ENCODE data around the gene CTAGE1.

The CTAGE1 gene

GRCh38 chr18:22417496-22418188 is at the start of gene CTAGE1:
Gene CTAGE1, minus strand, starts transcription at chr18:22417915. Its CDS starts 104 bp downstream, at chr18:22417811.
- H3K9ac ChIP-seq (ENCODE audit: low read length), result no peak within 1 kb of the TSS

DNA sequence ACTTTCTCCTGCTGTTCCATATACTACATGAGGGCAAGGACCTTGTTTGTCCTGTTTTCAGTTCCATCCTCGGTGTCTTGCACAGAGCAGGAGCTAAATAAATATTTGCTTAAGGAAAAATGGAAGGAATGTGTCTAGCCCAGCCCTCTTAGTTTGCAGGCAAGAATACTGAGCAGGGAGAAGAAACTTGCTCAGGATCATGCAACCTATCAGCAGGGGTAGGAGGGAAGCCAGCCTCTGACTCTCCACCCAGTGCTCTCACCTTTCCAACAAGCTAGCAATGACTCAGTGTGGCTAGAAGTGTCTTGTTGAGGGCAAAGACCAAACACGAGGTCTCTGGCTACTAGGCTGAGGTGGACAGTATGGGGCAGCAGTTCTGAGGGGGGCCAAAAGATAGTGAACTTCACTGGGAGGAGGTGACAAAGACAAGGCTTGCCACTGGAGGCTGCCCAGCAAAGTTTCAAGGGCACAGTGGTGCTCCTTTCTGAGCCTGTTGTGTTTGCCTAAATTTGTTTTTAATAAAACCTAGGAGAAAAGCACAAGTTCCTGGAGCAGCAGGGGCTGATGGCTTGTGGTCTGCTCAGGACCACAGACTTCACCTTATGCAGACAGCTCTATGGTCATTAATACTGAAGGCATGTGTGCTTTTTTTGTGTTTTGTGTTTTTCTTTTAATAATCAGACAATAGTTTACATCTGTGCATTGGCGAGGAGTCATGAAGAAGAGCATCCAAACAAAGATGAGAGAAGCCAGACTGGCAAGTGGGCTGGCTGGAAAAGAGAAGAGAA is 49.1 kb upstream of the CTAGE1 start:
- Histone ChIP-seq H3K27ac (ENCODE audit: low read depth, low read length) (no peak overlapping the region), H3K27me3 (ENCODE audit: control insufficient read depth in 1 of 2, insufficient read depth in 2 of 2, low read length in 2 of 2) (no peaks in the 10 kb centered on the region), H3K9me3 (ENCODE audit: low read length) (no peaks in the 10 kb centered on the region), H3K9ac (ENCODE audit: low read length) (no peak overlapping the region), H3K4me3 (ENCODE audit: low read depth in 1 of 2, low read length in 2 of 2) (peak overlapping the region in 1 of 2 donors; percentile 25), H3K36me3 (ENCODE audit: insufficient read depth, low read length) (no peaks in the 10 kb centered on the region), H3K4me1 (ENCODE audit: insufficient read depth, low read length) (peaks cover 39% of the 10 kb centered on the region)

More at GRCh38 chr18:22417496-22418188, at the start of gene CTAGE1:
- Histone ChIP-seq H3K27me3 (ENCODE audit: control insufficient read depth in 1 of 2, insufficient read depth in 2 of 2, low read length in 2 of 2) (no peaks in the 10 kb centered on the region), H3K4me1 (ENCODE audit: insufficient read depth, low read length) (no peaks in the 10 kb centered on the region), H3K36me3 (ENCODE audit: insufficient read depth, low read length) (no peaks in the 10 kb centered on the region), H3K27ac (ENCODE audit: low read depth, low read length) (no peak within 1 kb of the TSS), H3K9me3 (ENCODE audit: low read length) (no peaks in the 10 kb centered on the region), H3K4me3 (ENCODE audit: low read depth in 1 of 2, low read length in 2 of 2) (no peak within 1 kb of the TSS)

DNA sequence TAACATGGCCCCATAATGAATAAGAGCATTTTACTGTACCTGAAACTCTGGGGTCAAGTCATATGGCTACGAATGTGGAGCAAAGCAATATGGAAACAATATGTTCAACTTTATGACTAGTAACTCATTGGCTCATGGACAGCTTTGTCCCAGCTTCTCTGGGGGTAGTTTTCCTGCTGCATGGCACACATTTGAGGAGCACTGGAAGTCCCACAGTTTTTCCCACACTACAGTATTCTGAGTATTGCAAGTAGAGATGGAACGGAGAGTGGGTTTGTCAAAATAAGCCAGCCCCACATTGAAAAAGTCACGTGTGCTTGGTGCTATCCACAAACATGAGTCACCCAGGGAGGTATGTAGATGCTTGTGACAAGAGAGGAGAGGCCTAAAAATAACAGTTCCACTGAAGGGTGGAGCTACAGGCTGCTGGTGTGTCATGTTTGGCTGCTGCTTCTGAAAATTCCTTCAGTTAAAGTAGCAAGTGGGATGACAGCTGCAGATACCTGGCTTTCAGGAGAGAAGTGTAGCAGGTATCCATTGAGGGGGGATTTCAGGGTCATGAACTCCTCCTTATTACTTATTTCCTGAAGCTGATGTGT is 48.2 kb upstream of the CTAGE1 start:
- no peaks in the 10 kb centered on the region for H3K9me3 ChIP-seq (ENCODE audit: low read length)
- no peaks in the 10 kb centered on the region for H3K36me3 ChIP-seq (ENCODE audit: insufficient read depth, low read length)
- no peaks in the 10 kb centered on the region for H3K27me3 ChIP-seq (ENCODE audit: control insufficient read depth in 1 of 2, insufficient read depth in 2 of 2, low read length in 2 of 2)
- H3K4me3 ChIP-seq (ENCODE audit: low read depth in 1 of 2, low read length in 2 of 2), result peak overlapping the region in 1 of 2 donors; percentile 25
- no peak overlapping the region for H3K27ac ChIP-seq (ENCODE audit: low read depth, low read length)
- no peak overlapping the region for H3K9ac ChIP-seq (ENCODE audit: low read length)
- H3K4me1 ChIP-seq (ENCODE audit: insufficient read depth, low read length), result peaks cover 33% of the 10 kb centered on the region

- Histone ChIP-seq H3K27me3 (ENCODE audit: control insufficient read depth in 1 of 2, insufficient read depth in 2 of 2, low read length in 2 of 2) (no peaks in the 10 kb centered on the region), H3K27ac (ENCODE audit: low read depth, low read length) (no peak overlapping the region)
Observed at GRCh38 chr18:22463076-22463475, 45.4 kb upstream of the CTAGE1 start.

DNA sequence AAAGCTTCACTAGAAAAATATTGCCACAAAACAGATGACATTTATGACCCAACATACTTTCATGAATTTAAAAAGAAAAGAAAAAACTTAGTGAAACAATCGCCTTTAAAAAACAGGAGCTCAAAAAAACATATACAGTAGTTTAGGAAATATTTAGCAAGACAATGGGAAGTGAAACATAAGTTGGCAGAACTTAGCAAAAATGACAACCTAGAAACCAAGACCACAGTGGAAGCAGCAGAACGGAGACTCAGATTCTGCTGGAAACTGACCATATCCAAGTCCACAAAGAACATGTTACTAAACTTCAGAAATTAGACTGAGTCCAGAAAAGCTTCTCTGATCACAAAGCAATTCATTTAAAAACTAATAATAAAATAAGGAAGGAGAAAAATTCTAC is 41.8 kb upstream of the CTAGE1 start:
- Histone ChIP-seq H3K4me3 (ENCODE audit: low read depth in 1 of 2, low read length in 2 of 2) (no peak overlapping the region), H3K27me3 (ENCODE audit: control insufficient read depth in 1 of 2, insufficient read depth in 2 of 2, low read length in 2 of 2) (no peaks in the 10 kb centered on the region), H3K9me3 (ENCODE audit: low read length) (no peaks in the 10 kb centered on the region), H3K4me1 (ENCODE audit: insufficient read depth, low read length) (no peaks in the 10 kb centered on the region), H3K36me3 (ENCODE audit: insufficient read depth, low read length) (no peaks in the 10 kb centered on the region), H3K27ac (ENCODE audit: low read depth, low read length) (no peak overlapping the region), H3K9ac (ENCODE audit: low read length) (no peak overlapping the region)

More at GRCh38 chr18:22463076-22463475, 45.4 kb upstream of the CTAGE1 start:
- peaks cover 20% of the 10 kb centered on the region for H3K4me1 ChIP-seq (ENCODE audit: insufficient read depth, low read length)
- no peaks in the 10 kb centered on the region for H3K9me3 ChIP-seq (ENCODE audit: low read length)
- H3K36me3 ChIP-seq (ENCODE audit: insufficient read depth, low read length), result no peaks in the 10 kb centered on the region
- no peak overlapping the region for H3K9ac ChIP-seq (ENCODE audit: low read length)
- no peak overlapping the region for H3K4me3 ChIP-seq (ENCODE audit: low read depth in 1 of 2, low read length in 2 of 2)

DNA sequence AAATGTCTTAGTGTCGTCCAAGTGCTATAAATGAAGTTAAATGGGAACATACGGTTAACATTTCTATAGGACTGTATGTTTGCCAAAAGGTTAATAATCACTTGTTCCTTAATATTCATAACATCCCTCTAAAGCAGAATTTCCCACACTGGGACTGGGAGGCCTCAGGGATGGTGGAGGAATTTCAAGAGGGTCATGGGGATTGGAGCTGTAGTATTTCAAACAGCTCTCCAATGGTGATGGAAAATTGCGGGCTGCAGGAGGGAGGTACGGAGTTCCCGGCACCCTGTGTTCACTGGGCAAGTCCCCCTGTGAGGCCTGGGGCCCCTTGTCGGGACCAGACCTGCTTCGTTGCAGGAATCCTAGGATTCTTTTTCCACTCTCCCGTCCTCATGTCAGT is 39.8 kb upstream of the CTAGE1 start:
- Histone ChIP-seq H3K4me1 (ENCODE audit: insufficient read depth, low read length) (no peaks in the 10 kb centered on the region), H3K27me3 (ENCODE audit: control insufficient read depth in 1 of 2, insufficient read depth in 2 of 2, low read length in 2 of 2) (no peaks in the 10 kb centered on the region), H3K9ac (ENCODE audit: low read length) (no peak overlapping the region)

GRCh38 chr18:22456547-22456946 is 38.8 kb upstream of the CTAGE1 start:
- Histone ChIP-seq H3K9ac (ENCODE audit: low read length) (no peak overlapping the region), H3K4me3 (ENCODE audit: low read depth in 1 of 2, low read length in 2 of 2) (no peak overlapping the region), H3K9me3 (ENCODE audit: low read length) (no peaks in the 10 kb centered on the region), H3K27ac (ENCODE audit: low read depth, low read length) (no peak overlapping the region), H3K36me3 (ENCODE audit: insufficient read depth, low read length) (no peaks in the 10 kb centered on the region), H3K4me1 (ENCODE audit: insufficient read depth, low read length) (no peaks in the 10 kb centered on the region), H3K27me3 (ENCODE audit: control insufficient read depth in 1 of 2, insufficient read depth in 2 of 2, low read length in 2 of 2) (no peaks in the 10 kb centered on the region)

More for the DNA sequence above, 39.8 kb upstream of the CTAGE1 start:
- no peaks in the 10 kb centered on the region for H3K36me3 ChIP-seq (ENCODE audit: insufficient read depth, low read length)
- H3K27ac ChIP-seq (ENCODE audit: low read depth, low read length), result no peak overlapping the region
- no peaks in the 10 kb centered on the region for H3K9me3 ChIP-seq (ENCODE audit: low read length)
- H3K4me3 ChIP-seq (ENCODE audit: low read depth in 1 of 2, low read length in 2 of 2), result no peak overlapping the region

GRCh38 chr18:22456116-22456480 is 38.4 kb upstream of the CTAGE1 start:
- Histone ChIP-seq H3K4me3 (ENCODE audit: low read depth in 1 of 2, low read length in 2 of 2) (no peak overlapping the region), H3K36me3 (ENCODE audit: insufficient read depth, low read length) (no peaks in the 10 kb centered on the region), H3K9me3 (ENCODE audit: low read length) (no peaks in the 10 kb centered on the region), H3K4me1 (ENCODE audit: insufficient read depth, low read length) (no peaks in the 10 kb centered on the region), H3K27ac (ENCODE audit: low read depth, low read length) (no peak overlapping the region), H3K27me3 (ENCODE audit: control insufficient read depth in 1 of 2, insufficient read depth in 2 of 2, low read length in 2 of 2) (no peaks in the 10 kb centered on the region), H3K9ac (ENCODE audit: low read length) (no peak overlapping the region)

DNA sequence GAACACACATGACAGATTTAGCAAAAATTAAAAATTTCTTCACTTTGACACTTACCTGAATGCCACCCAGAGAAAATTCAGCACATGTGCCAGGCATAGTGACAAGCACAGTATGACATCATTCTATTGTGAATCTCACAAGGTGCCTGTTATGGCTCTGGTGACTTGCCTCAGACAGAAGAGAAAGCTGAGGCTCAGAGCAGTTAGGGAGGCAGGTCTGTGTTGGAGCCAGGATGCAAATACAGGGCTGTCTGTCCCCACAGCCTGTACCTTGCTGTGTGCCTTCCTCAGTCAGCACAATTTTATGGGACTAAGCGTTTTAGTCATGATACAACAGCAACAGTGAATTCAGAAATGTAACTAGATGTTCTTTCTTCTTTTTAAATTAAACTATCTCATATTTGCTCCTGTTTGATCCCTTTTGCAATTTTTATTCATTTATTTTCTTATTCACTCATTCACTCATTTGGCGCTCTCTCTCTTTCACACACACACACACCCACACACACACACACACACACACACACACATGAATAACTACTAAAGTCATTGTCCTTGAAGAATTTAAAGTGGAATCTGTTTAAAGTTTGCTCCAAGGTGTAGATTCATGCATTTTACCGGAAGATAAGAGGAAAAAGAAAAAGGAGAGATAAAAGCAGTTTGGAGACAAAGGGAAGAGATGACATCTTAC is 37.9 kb upstream of the CTAGE1 start:
- no peaks in the 10 kb centered on the region for H3K4me1 ChIP-seq (ENCODE audit: insufficient read depth, low read length)
- H3K9me3 ChIP-seq (ENCODE audit: low read length), result no peaks in the 10 kb centered on the region
- H3K4me3 ChIP-seq (ENCODE audit: low read depth in 1 of 2, low read length in 2 of 2), result no peak overlapping the region
- H3K36me3 ChIP-seq (ENCODE audit: insufficient read depth, low read length), result no peaks in the 10 kb centered on the region
- H3K27me3 ChIP-seq (ENCODE audit: control insufficient read depth in 1 of 2, insufficient read depth in 2 of 2, low read length in 2 of 2), result no peaks in the 10 kb centered on the region
- H3K9ac ChIP-seq (ENCODE audit: low read length), result no peak overlapping the region
- no peak overlapping the region for H3K27ac ChIP-seq (ENCODE audit: low read depth, low read length)

- Histone ChIP-seq H3K4me1 (ENCODE audit: insufficient read depth, low read length) (no peaks in the 10 kb centered on the region), H3K27ac (ENCODE audit: low read depth, low read length) (no peak overlapping the region), H3K9ac (ENCODE audit: low read length) (no peak overlapping the region), H3K9me3 (ENCODE audit: low read length) (no peaks in the 10 kb centered on the region), H3K36me3 (ENCODE audit: insufficient read depth, low read length) (no peaks in the 10 kb centered on the region), H3K4me3 (ENCODE audit: low read depth in 1 of 2, low read length in 2 of 2) (no peak overlapping the region), H3K27me3 (ENCODE audit: control insufficient read depth in 1 of 2, insufficient read depth in 2 of 2, low read length in 2 of 2) (no peaks in the 10 kb centered on the region)
Observed at GRCh38 chr18:22453315-22453714, 35.6 kb upstream of the CTAGE1 start.

- H3K36me3 ChIP-seq (ENCODE audit: insufficient read depth, low read length), result no peaks in the 10 kb centered on the region
- no peak overlapping the region for H3K9ac ChIP-seq (ENCODE audit: low read length)
- no peaks in the 10 kb centered on the region for H3K9me3 ChIP-seq (ENCODE audit: low read length)
- no peaks in the 10 kb centered on the region for H3K27me3 ChIP-seq (ENCODE audit: control insufficient read depth in 1 of 2, insufficient read depth in 2 of 2, low read length in 2 of 2)
- H3K4me1 ChIP-seq (ENCODE audit: insufficient read depth, low read length), result no peaks in the 10 kb centered on the region
- no peak overlapping the region for H3K4me3 ChIP-seq (ENCODE audit: low read depth in 1 of 2, low read length in 2 of 2)
- H3K27ac ChIP-seq (ENCODE audit: low read depth, low read length), result no peak overlapping the region
Observed at GRCh38 chr18:22452226-22452668, 34.5 kb upstream of the CTAGE1 start.

Measured in muscle layer of colon (tissue), 2 donors.